GM19099 (cell line): Measurements from ENCODE around the gene MGMT.

Experiments used
- POLR2A ChIP-seq: IDR thresholded peaks from 3 replicates; pipeline ENCODE4 v1.6.1; 2011; ENCODE audit warnings: low read depth; ENCODE audit not compliant: insufficient read length; ENCODE audit errors: extremely low read depth

MGMT gene

DNA sequence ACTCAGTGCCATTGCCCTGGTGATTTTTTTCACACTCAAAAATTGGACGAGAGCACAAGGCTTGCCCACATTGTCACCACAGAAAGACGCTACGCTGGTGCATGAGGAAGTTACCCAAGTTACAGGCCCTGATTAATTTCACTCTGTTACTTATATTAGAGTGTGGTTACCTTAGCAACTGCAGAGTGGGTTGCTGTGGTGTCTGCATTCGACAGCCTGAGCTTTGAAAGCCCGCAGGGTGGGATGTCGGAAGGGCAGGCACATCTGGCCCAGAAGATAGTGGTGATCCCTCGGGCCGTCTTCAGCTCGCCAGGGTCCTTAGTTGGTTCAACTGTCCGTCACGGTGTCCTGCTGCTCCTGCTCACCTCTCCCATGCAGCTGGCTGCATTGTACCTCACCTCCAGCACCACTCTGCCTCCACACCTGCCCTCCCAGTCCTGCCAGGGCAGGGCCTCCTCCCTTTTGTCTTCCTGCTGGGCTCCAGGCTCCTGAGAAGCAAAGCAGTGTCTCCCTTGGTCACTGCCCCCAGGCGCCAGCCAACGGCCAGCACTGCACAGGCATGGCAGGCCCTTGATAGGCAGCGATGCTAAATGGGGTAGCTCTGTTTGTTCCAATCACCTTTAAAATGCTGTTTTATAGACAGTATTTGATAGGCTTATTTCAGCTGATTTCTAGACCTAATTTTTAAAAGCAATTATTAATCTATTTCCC lies 329.8 kb downstream of the MGMT start:
- no peak for TF ChIP-seq POLR2A

DNA sequence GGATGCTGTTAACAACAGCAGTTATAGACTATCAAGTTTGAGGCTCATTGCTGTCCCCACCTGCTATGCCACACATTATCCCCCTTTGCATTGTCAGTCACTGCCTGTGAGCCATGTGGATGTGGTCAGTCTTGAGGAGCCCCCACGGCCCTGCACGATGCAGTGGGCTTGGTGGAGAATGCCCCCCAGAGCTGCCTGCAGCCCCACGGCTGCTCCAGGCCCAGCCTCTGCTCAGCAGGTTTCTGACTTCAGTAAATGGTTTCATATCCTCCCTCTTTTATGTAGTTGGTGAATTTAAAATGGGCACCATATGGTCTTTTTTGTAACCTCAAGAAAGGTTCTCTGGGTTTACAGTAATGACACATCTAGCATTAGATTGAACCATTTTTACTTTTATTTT lies 332.9 kb downstream of the MGMT start:
- TF ChIP-seq POLR2A = no peak

DNA sequence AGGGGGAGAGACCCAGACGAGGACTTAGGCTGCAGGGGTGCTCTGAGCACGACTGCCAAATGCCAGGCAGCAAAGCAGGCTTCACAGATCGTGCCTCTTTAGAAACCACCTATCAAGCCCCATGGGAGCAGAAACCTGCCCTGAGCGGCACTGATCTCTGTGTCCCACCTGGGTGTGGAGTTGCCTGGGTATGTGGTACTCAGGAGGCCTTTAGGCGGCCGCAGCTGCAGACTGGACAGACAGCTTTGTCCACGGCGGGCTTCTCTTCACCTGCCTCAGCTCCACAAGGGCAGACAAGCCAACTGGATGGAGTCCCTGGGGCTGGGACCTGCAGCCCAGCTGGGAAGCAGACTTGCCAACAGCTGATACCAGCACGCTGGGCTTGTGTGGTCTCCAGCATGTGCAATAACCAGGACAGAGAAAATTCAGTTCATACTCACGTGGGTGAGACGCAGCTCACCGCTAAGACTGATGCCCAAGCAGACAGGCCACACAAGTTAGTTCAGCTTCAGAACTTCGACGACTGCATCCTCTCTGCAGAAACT lies 333.8 kb downstream of the MGMT start:
- no peak for TF ChIP-seq POLR2A

GRCh38 chr10:129807211-129807610 lies 340.2 kb downstream of the MGMT start:
- no peak for TF ChIP-seq POLR2A

DNA sequence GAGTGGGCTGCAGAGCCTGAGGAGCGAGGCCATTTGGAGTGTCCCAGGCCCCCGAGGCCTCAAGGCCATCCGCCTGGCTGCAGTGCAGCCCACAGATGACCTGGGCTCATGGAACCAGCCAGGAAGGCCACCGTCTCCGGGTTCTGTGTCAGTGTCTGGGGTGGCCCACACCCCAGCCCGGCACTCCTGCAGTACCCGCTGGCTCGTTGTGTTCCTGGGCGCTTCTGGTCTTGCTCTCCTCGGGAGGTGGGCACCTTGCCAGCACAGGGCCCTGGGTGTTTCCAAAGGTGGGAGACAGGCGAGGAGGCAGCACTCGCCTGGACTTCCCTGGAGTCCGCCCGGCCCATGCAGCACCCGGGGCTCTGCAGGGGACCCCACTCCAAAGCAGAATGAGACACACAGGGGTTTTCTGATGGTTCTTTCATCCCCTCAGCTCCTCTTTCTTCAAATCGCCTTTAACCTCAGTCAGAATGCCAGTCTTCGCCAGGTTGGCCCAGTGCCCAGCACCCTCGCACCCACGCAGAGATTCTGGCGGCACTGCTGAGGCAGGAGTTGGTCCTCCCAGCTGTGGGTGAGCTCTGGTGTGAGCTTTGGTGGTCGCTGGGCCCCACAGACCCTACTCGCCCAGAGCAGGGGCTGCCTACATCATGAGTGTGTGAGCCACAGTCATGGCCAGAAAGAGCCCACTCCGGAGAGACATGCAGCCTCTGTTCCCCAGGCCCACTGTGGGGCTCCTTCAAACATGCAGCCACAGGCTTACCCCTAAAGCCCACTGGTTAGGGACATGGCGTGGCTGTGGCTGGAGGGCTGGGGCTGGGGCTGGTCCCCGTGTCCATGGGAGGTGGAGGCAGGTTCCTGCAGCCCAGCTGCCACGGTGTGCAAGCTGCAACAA lies 341.3 kb downstream of the MGMT start:
- no peak for TF ChIP-seq POLR2A

GRCh38 chr10:129809431-129809830 lies 342.4 kb downstream of the MGMT start:
- TF ChIP-seq POLR2A = no peak

GRCh38 chr10:129809841-129810240 lies 342.8 kb downstream of the MGMT start:
- TF ChIP-seq POLR2A = no peak

- no peak for TF ChIP-seq POLR2A
Observed at GRCh38 chr10:129811208-129811607, 344.2 kb downstream of the MGMT start.

- TF ChIP-seq POLR2A = no peak
Observed at GRCh38 chr10:129812398-129812797, 345.4 kb downstream of the MGMT start.

DNA sequence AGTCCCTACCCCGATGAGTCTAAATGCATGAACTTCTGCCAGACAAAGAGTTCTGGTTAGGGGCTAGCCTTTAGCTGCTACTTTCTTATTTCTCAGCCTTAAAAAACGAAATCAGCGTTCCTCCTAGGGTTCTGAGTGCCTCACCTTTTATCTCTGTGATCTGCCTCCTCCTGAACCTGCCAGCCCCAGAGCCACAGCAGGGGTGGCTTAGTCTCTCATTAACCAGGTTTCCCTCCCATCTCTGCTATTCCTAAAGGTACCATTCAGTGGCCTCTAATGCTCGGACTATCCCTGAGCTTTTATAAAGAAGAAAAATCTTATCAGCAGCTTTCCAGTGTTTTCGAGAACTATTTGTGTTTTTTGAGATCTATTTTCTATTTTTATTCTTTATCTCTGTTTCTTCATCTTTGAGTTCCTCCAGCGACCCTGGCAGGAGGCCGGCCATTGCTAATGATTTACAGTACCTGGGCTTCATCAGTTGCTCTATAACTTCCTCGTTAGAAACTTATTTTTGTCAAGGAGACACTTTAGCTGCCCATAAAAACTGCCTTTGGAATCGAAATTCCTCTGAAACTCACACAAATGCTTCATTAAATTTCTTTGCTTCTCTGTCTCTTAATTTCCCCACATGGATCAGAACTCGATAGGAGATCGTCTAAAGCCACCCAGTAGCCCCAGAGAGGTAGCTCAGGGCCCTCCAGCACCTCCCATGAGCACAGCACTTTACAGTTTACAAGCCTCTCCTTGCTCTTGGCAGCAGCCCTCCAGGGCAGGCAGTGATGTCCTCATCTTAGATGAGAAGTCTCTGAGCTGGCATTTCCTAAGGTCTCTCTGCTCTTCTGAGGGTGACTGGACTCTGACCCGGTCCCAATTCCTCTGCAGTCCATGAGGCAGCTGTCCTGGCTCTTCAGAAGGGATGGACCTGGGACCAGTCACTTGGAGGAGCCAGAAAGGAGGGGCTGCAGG lies 347.9 kb downstream of the MGMT start:
- no peak for TF ChIP-seq POLR2A

DNA sequence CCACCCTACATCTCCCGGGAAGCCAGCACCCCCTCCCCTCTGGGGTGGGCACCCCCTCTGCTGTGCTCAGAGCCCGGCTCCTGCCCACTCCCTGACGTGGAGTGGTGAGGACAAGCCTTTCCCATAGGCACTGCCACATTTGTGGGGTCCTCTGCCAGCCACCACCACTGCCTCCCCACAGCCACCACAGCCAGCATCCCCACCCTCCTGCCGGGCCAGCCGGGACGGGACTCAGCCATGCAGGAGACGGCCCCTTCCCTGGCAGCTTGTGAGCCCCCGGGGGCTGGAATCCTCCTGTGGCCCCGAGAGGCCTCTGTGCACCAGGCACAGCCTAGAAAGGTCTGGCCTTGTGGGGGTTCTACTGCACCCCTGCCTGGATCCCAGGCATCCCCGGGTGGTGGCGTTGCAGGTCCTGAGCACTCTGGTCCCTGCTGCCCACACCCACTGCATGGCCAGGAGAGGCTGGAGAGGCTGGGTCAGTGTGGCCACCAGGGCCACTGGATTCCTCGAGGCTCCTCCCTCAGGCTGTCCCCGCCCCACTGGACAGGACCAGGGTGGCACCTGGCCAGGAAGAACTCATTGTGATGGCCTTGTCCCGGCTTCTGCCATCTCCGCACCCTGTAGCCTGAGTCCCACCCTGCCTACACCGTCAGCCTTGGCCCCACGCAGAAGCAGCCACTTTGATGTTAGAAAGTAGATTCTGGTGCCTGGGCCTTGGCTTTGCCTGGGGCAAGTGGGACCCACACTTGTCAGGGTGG lies 349.0 kb downstream of the MGMT start:
- no peak for TF ChIP-seq POLR2A

DNA sequence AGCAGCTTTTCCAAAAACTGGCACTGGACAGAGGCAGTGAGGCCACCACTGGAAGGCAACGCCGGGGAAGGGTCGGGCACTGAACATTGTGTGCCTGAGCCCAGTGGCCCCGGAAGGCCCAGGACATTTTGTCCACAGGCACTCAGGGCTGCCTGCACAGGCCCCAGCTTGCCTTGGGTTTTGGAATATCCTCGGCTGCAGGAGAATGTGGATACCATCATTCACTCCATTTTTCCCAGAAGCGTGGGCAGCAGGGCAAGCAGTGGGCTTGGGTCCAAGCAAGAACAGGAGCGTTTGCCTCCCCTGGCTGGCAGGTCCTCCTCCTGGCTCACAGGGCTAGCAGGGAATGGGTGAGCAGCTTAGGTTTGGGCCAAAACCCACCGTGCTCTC lies 349.6 kb downstream of the MGMT start:
- no peak for TF ChIP-seq POLR2A
